ENCODE data around the gene ZNF26. TPM values are rescaled to one million over a fixed set of nuclear protein-coding genes. Genes with fewer than 3 reads are reported as not detected.

ZNF26 gene
- total RNA-seq, 1 experiment from 2014 or later, result 16.0 TPM

- intact Hi-C loops (cut with micrococcal nuclease; ENCODE audit: unreplicated experiment), result no loop called here
- no peaks in the 10 kb centered on the region for H3K27me3 ChIP-seq (replicated peaks; ENCODE audit: insufficient read depth, low read depth, low read length, poor library complexity)
- CTCF ChIA-PET, result no interaction called here
- no TSS peak for BruUV-seq (replicated peaks)
- TF ChIP-seq CTCF (conservative IDR thresholded peaks at IDR 0.05; ENCODE audit: low read depth, low read length), result no peak
- no peak for TF ChIP-seq EZH2 (IDR thresholded peaks at IDR 0.05; ENCODE audit: borderline replicate concordance, low read depth, low read length, poor library complexity, severe bottlenecking)
- no peak for DNase-seq (ENCODE audit: low spot score)
- H3K9me3 ChIP-seq (ENCODE audit: low read depth, low read length, poor library complexity, severe bottlenecking), result peaks cover 30% of the 10 kb centered on the region
- no peaks in the 10 kb centered on the region for H3K4me1 ChIP-seq (ENCODE audit: insufficient read depth, low read length, poor library complexity, severe bottlenecking)
- H3K27ac ChIP-seq (ENCODE audit: low read depth, low read length, poor library complexity, severe bottlenecking), result no peak overlapping the region
- no peak overlapping the region for H3K4me3 ChIP-seq (ENCODE audit: low read depth, low read length, poor library complexity, severe bottlenecking)
- POLR2A ChIA-PET (ENCODE audit: low non-redundant PET), result no interaction called here
- H3K36me3 ChIP-seq (ENCODE audit: insufficient read depth, low read length, poor library complexity, severe bottlenecking), result peaks cover 23% of the 10 kb centered on the region
Measured at GRCh38 chr12:132940071-132940719, 46.0 kb upstream of the ZNF26 start.

DNA sequence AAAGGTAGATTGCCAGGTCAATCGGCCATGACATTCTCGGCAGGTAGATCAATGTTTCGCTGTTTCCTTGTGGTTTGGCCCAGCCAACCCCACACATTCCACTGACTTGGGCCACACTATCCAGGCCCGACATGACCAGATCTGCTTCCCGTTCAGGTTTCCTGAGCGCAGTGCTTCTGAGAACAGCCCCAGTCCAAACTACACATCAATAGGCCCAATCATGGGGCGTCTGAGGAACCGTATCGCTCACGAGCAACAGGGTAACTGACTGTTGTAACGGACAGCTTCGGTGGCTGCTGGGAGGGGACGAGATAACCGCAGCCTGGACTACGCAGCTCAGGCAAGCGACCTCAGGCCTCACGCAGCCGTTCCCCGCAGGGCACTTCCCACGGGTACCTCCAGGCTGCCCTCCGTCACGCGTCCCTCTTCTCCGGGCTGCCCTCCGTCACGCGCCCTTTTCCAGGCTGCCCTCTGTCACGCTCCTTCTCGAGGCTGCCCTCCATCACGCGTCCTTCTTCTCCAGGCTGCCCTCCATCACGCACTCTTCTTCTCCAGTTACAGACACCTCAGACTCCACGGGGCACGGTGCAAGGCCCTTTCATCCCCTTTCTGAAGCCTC, 44.7 kb upstream of the ZNF26 start:
- ChIA-PET CTCF (no interaction called here), POLR2A (ENCODE audit: low non-redundant PET) (no interaction called here)
- no peak for DNase-seq (ENCODE audit: low spot score)
- intact Hi-C loops (cut with micrococcal nuclease; ENCODE audit: unreplicated experiment), result no loop called here
- peaks cover 25% of the 10 kb centered on the region for H3K9me3 ChIP-seq (ENCODE audit: low read depth, low read length, poor library complexity, severe bottlenecking)
- H3K36me3 ChIP-seq (ENCODE audit: insufficient read depth, low read length, poor library complexity, severe bottlenecking), result peaks cover 27% of the 10 kb centered on the region
- H3K4me3 ChIP-seq (ENCODE audit: low read depth, low read length, poor library complexity, severe bottlenecking), result no peak overlapping the region
- no peaks in the 10 kb centered on the region for H3K27me3 ChIP-seq (replicated peaks; ENCODE audit: insufficient read depth, low read depth, low read length, poor library complexity)
- TF ChIP-seq CTCF (conservative IDR thresholded peaks at IDR 0.05; ENCODE audit: low read depth, low read length) (no peak), EZH2 (IDR thresholded peaks at IDR 0.05; ENCODE audit: borderline replicate concordance, low read depth, low read length, poor library complexity, severe bottlenecking) (no peak)
- BruUV-seq (replicated peaks), result no TSS peak
- H3K27ac ChIP-seq (ENCODE audit: low read depth, low read length, poor library complexity, severe bottlenecking), result no peak overlapping the region
- H3K4me1 ChIP-seq (ENCODE audit: insufficient read depth, low read length, poor library complexity, severe bottlenecking), result no peaks in the 10 kb centered on the region

- ChIA-PET POLR2A (ENCODE audit: low non-redundant PET) (no interaction called here), CTCF (no interaction called here)
- Histone ChIP-seq H3K36me3 (ENCODE audit: insufficient read depth, low read length, poor library complexity, severe bottlenecking) (peaks cover 27% of the 10 kb centered on the region), H3K27me3 (replicated peaks; ENCODE audit: insufficient read depth, low read depth, low read length, poor library complexity) (no peaks in the 10 kb centered on the region), H3K4me1 (ENCODE audit: insufficient read depth, low read length, poor library complexity, severe bottlenecking) (no peaks in the 10 kb centered on the region), H3K27ac (ENCODE audit: low read depth, low read length, poor library complexity, severe bottlenecking) (no peak overlapping the region), H3K4me3 (ENCODE audit: low read depth, low read length, poor library complexity, severe bottlenecking) (no peak overlapping the region), H3K9me3 (ENCODE audit: low read depth, low read length, poor library complexity, severe bottlenecking) (peaks cover 17% of the 10 kb centered on the region)
- no TSS peak for BruUV-seq (replicated peaks)
- TF ChIP-seq EZH2 (IDR thresholded peaks at IDR 0.05; ENCODE audit: borderline replicate concordance, low read depth, low read length, poor library complexity, severe bottlenecking) (no peak), CTCF (conservative IDR thresholded peaks at IDR 0.05; ENCODE audit: low read depth, low read length) (no peak)
- DNase-seq (ENCODE audit: low spot score), result no peak
- intact Hi-C loops (cut with micrococcal nuclease; ENCODE audit: unreplicated experiment), result no loop called here
Measured at GRCh38 chr12:132942611-132943010, 43.6 kb upstream of the ZNF26 start.

Measured in A673 (cell line).